K562 (cell line): Measurements from ENCODE around the gene PPFIBP2. TPM values are rescaled to one million over a fixed set of nuclear protein-coding genes. Genes with fewer than 3 reads are reported as not detected.

Source experiments
- ATAC-seq: fragments of 200-7000 bp; cut with Tn5 transposase; 3 replicates; pipeline ENCODE4 v1.9.1; 2020; ENCODE audit warnings: moderate library complexity
- BruUV-seq: library from RNA; stranded (reverse); fragments of 400-500 nt; replicated peaks from 2 replicates; lab custom pipeline; 2021; lab: Mats Ljungman, UMichigan
- CTCF ChIA-PET: fragments of 300-600 bp; formaldehyde crosslinking; extraction: SDS; loops from one replicate; lab custom pipeline; 2021; ENCODE audit warnings: low intra/inter-chr PET ratio; lab: Yijun Ruan, JAX
- POLR2A ChIA-PET: fragments of 300-600, 350-650 bp; sonication (Branson Sonifier 250); formaldehyde crosslinking; extraction: SDS; loops from one replicate; lab custom pipeline; 2021; ENCODE audit warnings: antibody characterized with exemption, inconsistent platforms; lab: Yijun Ruan, JAX
- DNase-seq, 4 experiments: peaks; one replicate each; pipeline versions ENCODE4 v3.0.0 to v3.0.0-alpha.2; 2011 to 2018; ENCODE audit warnings: low spot score in 3 of 4, mixed read lengths in 3 of 4; ENCODE audit errors: extremely low read depth in 1 of 4
- FAIRE-seq: peaks from 2 replicates; lab custom pipeline; 2011; peaks lifted over from hg19 to GRCh38; lab: Jason Lieb, UNC
- H2AFZ ChIP-seq: 2 replicates; pipeline ENCODE4 v1.6.0; 2011; ENCODE audit warnings: low read depth, low read length, control low read depth, inconsistent platforms
- H3K27ac ChIP-seq: fragments of 200-600 bp; 3 replicates; pipeline ENCODE4 v1.8.0; 2011; ENCODE audit warnings: low read depth, mild to moderate bottlenecking, control low read depth, inconsistent platforms, low read length, moderate library complexity, mixed read lengths; ENCODE audit errors: extremely low read depth
- H3K27me3 ChIP-seq, 2 experiments: fragments of 300-600 bp in 1 of 2; 2 replicates in 1 of 2; 3 replicates in 1 of 2; pipeline versions ENCODE4 v1.6.0 to v1.8.0; 2011; ENCODE audit warnings: inconsistent platforms in 2 of 2, low read length in 2 of 2, mild to moderate bottlenecking in 1 of 2, mixed read lengths in 1 of 2, moderate library complexity in 1 of 2; ENCODE audit not compliant: control insufficient read depth in 2 of 2, insufficient read depth in 2 of 2
- H3K36me3 ChIP-seq: fragments of 300-600 bp; 3 replicates; pipeline ENCODE4 v1.8.0; 2011; ENCODE audit warnings: mild to moderate bottlenecking, low read length, inconsistent platforms; ENCODE audit not compliant: control insufficient read depth, insufficient read depth
- H3K4me1 ChIP-seq, 2 experiments: fragments of 200-600 bp in 1 of 2; replicated peaks in 1 of 2; 2 replicates in 1 of 2; 3 replicates in 1 of 2; pipeline versions ENCODE4 v1.5.1 to v1.8.0; 2011; ENCODE audit warnings: inconsistent platforms in 2 of 2, low read length in 2 of 2, mild to moderate bottlenecking in 1 of 2, mixed read lengths in 1 of 2, moderate library complexity in 1 of 2; ENCODE audit not compliant: control insufficient read depth in 2 of 2, insufficient read depth in 2 of 2
- H3K4me2 ChIP-seq: 2 replicates; pipeline ENCODE4 v1.6.1; 2011; ENCODE audit warnings: low read length, control low read depth, inconsistent platforms, mixed read lengths; ENCODE audit not compliant: insufficient read depth
- H3K4me3 ChIP-seq: fragments of 200-600 bp; sonication (generic), shearing (Covaris generic); 2 replicates; pipeline ENCODE4 v1.5.1; 2016; ENCODE audit warnings: control low read depth, inconsistent platforms
- H3K79me2 ChIP-seq: fragments of 200-600 bp; 3 replicates; pipeline ENCODE4 v1.8.0; 2011; ENCODE audit warnings: low read length, inconsistent platforms; ENCODE audit not compliant: control insufficient read depth, insufficient read depth
- H3K9ac ChIP-seq, 2 experiments: 2 replicates each; pipeline versions ENCODE4 v1.6.0 to v1.6.1; 2011; ENCODE audit warnings: low read depth in 2 of 2, low read length in 2 of 2, control low read depth in 1 of 2, inconsistent platforms in 1 of 2, mild to moderate bottlenecking in 1 of 2, mixed read lengths in 1 of 2; ENCODE audit not compliant: insufficient read depth in 1 of 2
- H3K9me1 ChIP-seq: one replicate; pipeline ENCODE4 v1.6.0; 2011; ENCODE audit warnings: inconsistent platforms, mild to moderate bottlenecking, low read length, moderate library complexity; ENCODE audit not compliant: control insufficient read depth, insufficient read depth
- H3K9me3 ChIP-seq: replicated peaks from 2 replicates; pipeline ENCODE4 v1.5.1; 2011; ENCODE audit warnings: low read depth, low read length, inconsistent platforms; ENCODE audit not compliant: control insufficient read depth, insufficient read depth
- H4K20me1 ChIP-seq: replicated peaks from 2 replicates; pipeline ENCODE4 v1.6.1; 2011; ENCODE audit warnings: low read length, inconsistent platforms, mixed read lengths; ENCODE audit not compliant: control insufficient read depth, insufficient read depth
- ERF ChIP-seq: fragments of 450-650 bp; formaldehyde crosslinking; IDR thresholded peaks from 2 replicates; pipeline ENCODE4 v1.4.0; 2020; ENCODE audit warnings: mild to moderate bottlenecking, mixed read lengths
- HNRNPH1 ChIP-seq: fragments of 200-400 bp; formaldehyde crosslinking; optimal IDR thresholded peaks from 2 replicates; pipeline ENCODE3; 2017; ENCODE audit warnings: low read depth, mild to moderate bottlenecking, low read length, moderate library complexity
- IFI16 ChIP-seq: fragments of 250-450 bp; sonication (Bioruptor Pico); IDR thresholded peaks from 2 replicates; pipeline ENCODE4 v2.1.2; 2022; ENCODE audit warnings: mild to moderate bottlenecking, inconsistent platforms
- MAFG ChIP-seq: fragments of 450-650 bp; conservative IDR thresholded peaks from 2 replicates; pipeline ENCODE4 v1.6.1; 2016; ENCODE audit warnings: missing genetic modification characterization, missing compliant biosample characterization
- MTA1 ChIP-seq: fragments of 450-650 bp; IDR thresholded peaks from 2 replicates; pipeline ENCODE4 v1.6.1; 2017; ENCODE audit warnings: borderline replicate concordance
- NCOA2 ChIP-seq, 2 experiments: fragments of 450-650 bp; IDR thresholded peaks; 2 replicates each; pipeline ENCODE4 v1.6.1; 2018; ENCODE audit warnings: mild to moderate bottlenecking in 2 of 2, moderate library complexity in 1 of 2; ENCODE audit not compliant: partially characterized antibody in 2 of 2
- NR2C2 ChIP-seq, 2 experiments: fragments of 200-800 bp in 1 of 2; sonication (Bioruptor generic) in 1 of 2; sonication (generic) in 1 of 2; formaldehyde crosslinking in 1 of 2; IDR thresholded peaks; 2 replicates each; pipeline versions ENCODE4 v1.6.1 to v1.8.0; 2016 to 2022; ENCODE audit warnings: mild to moderate bottlenecking in 1 of 2, missing compliant biosample characterization in 1 of 2, missing genetic modification characterization in 1 of 2, missing genetic modification reagents in 1 of 2
- PCBP2 ChIP-seq: fragments of 200-400 bp; formaldehyde crosslinking; IDR thresholded peaks from 2 replicates; pipeline ENCODE4 v1.6.1; 2018; ENCODE audit warnings: low read length, low read depth, mild to moderate bottlenecking, moderate library complexity; ENCODE audit not compliant: poor library complexity, severe bottlenecking
- PHTF2 ChIP-seq: fragments of 250-450 bp; sonication (Bioruptor Pico); IDR thresholded peaks from 2 replicates; pipeline ENCODE4 v1.5.0; 2021; ENCODE audit warnings: mild to moderate bottlenecking
- POLR2AphosphoS5 ChIP-seq: IDR thresholded peaks from 2 replicates; pipeline ENCODE4 v1.6.1; 2011; ENCODE audit warnings: mild to moderate bottlenecking, low read depth, low read length, moderate library complexity; ENCODE audit not compliant: control insufficient read depth, insufficient read depth
- PRPF4 ChIP-seq: fragments of 200-400 bp; formaldehyde crosslinking; IDR thresholded peaks from one replicate; pipeline ENCODE4 v1.6.1; 2017; ENCODE audit warnings: low read length, low read depth, mild to moderate bottlenecking; ENCODE audit not compliant: insufficient read depth, poor library complexity, severe bottlenecking
- PYGO2 ChIP-seq: fragments of 450-650 bp; IDR thresholded peaks from 2 replicates; pipeline ENCODE4 v1.6.1; 2016; ENCODE audit warnings: mild to moderate bottlenecking, missing genetic modification characterization, moderate library complexity, missing compliant biosample characterization
- RBM22 ChIP-seq: fragments of 200-400 bp; formaldehyde crosslinking; IDR thresholded peaks from 2 replicates; pipeline ENCODE4 v1.6.1; 2018; ENCODE audit warnings: low read length, low read depth; ENCODE audit not compliant: poor library complexity, severe bottlenecking
- TRIM25 ChIP-seq: fragments of 450-650 bp; IDR thresholded peaks from 2 replicates; pipeline ENCODE4 v1.7.0; 2016; ENCODE audit warnings: borderline replicate concordance
- ZNF174 ChIP-seq: fragments of 250-450 bp; sonication (Bioruptor Pico); IDR thresholded peaks from 2 replicates; pipeline ENCODE4 v1.4.0; 2020; ENCODE audit warnings: mild to moderate bottlenecking
- ZNF644 ChIP-seq: fragments of 200-800 bp; sonication (Bioruptor generic); IDR thresholded peaks from 2 replicates; pipeline ENCODE4 v1.6.1; 2016; ENCODE audit warnings: low read depth, missing genetic modification characterization, missing compliant biosample characterization
- ZNF696 ChIP-seq: fragments of 250-450 bp; sonication (Bioruptor Pico); conservative IDR thresholded peaks from 2 replicates; pipeline ENCODE4 v1.4.0; 2020; ENCODE audit warnings: mild to moderate bottlenecking, moderate library complexity
- WGBS: fragments of 100-300 bp; shearing (Covaris generic); methylation state at CpG from one replicate; pipeline ENCODE4 v1.1.6; 2016; ENCODE audit warnings: low coverage, mixed read lengths; ENCODE audit not compliant: insufficient coverage; ENCODE audit errors: missing lambda C conversion rate; 5-methylcytosine and 5-hydroxymethylcytosine counted together
- in situ Hi-C: fragments of 300-500 bp; cut with MboI; formaldehyde crosslinking; loops from 4 replicates; pipeline ENCODE4 v1.15.0; 2018; ENCODE audit warnings: inconsistent platforms, mixed read lengths
- intact Hi-C: fragments of 100-400 bp; cut with micrococcal nuclease; formaldehyde crosslinking; loops from 2 replicates; pipeline ENCODE4 v1.14.2; 2022
- polyA plus RNA-seq, 8 experiments: library from polyadenylated mRNA; depleted of rRNA in 4 of 8; stranded (reverse) in 5 of 8; unstranded in 3 of 8; fragments of >200 nt; fragmentation: Nextera tagmentation in 2 of 8; fragmentation: Illumina TruSeq in 1 of 8; extraction: Ambion mirVana in 2 of 8; extraction: Trizol in 1 of 8; gene quantifications; 2 replicates each; pipeline versions ENCODE4 v1.2.1 to v1.2.3, GENCODE V29; 2011 to 2014; ENCODE audit warnings: inconsistent platforms in 1 of 8, missing spikeins in 1 of 8
- total RNA-seq, 7 experiments: library from RNA; depleted of rRNA in 6 of 7; stranded (reverse); fragments of >200 nt in 6 of 7; fragmentation: Illumina TruSeq in 2 of 7; extraction: Trizol in 2 of 7; gene quantifications; 2 replicates each; pipeline versions ENCODE4 v1.2.1 to v1.2.3, GENCODE V29; 2011 to 2021; ENCODE audit warnings: low replicate concordance in 1 of 7
- TF ChIP-seq, protein P1 (sequence below): sonication (generic); formaldehyde crosslinking; IDR thresholded peaks from 2 replicates; pipeline ENCODE4 v1.8.1; 2022; ENCODE audit warnings: missing genetic modification reagents

The PPFIBP2 gene
- total and polyA plus RNA-seq, 9 of the 15 experiments (the other 6 are each of a cell fraction or from before 2014, with no cell fraction given) = 0.18 to 3.4 (median 1.2) TPM

DNA sequence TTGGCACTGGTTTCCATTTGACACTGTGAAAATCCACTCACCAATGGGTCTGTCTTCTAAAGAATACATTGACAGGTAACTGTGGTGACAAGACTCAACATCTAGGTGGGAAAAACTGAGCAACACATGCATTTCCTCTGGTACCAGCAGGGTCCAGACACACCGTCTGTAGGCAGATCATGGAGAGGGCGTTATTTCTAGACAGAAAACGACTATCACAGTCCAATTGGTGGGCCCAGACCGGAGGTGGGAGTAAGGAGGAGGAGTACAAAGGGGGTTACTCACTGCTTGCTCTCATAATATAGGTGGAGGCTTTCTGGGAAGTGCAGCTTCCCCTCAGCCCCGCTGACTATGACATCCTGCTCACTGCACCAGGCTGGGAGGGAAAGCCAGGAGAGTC is 182.6 kb downstream of the PPFIBP2 start:
- Histone ChIP-seq H4K20me1 (peaks cover 7% of the 10 kb centered on the region; the same call in 1 of the 2 replicates), H3K9me1 (no peaks in the 10 kb centered on the region), H3K4me3 (no peak overlapping the region), H3K4me2 (no peak overlapping the region), H2AFZ (no peak overlapping the region), H3K27me3 (no peaks in the 10 kb centered on the region; a peak in 2 of 5 replicates), H3K9me3 (no peaks in the 10 kb centered on the region), H3K27ac (no peak overlapping the region), H3K9ac (no peak overlapping the region), H3K4me1 (no peaks in the 10 kb centered on the region), H3K79me2 (no peaks in the 10 kb centered on the region), H3K36me3 (no peaks in the 10 kb centered on the region)
- in situ Hi-C loops (no loop called here), intact Hi-C loops (loop anchor here (10.0 kb wide), 1 partner anchor 602 kb away; no protein-coding TSS in a partner anchor)
- CTCF ChIA-PET = no interaction called here
- BruUV-seq = no TSS peak
- DNase-seq (no peak), ATAC-seq (no peak), FAIRE-seq (no peak)
- POLR2A ChIA-PET = no interaction called here
- TF ChIP-seq NR2C2 (CRISPR knock-in tag; IDR thresholded peaks at IDR 0.05) (no peak), NR2C2 (tag; IDR thresholded peaks at IDR 0.05) (no peak), NCOA2 (IDR thresholded peaks at IDR 0.05; ENCODE audit: partially characterized antibody in 2 of 2) (no peak), PHTF2 (CRISPR knock-in tag) (no peak), ZNF174 (CRISPR knock-in tag) (no peak), ZNF644 (tag) (no peak), ZNF696 (CRISPR knock-in tag) (no peak), HNRNPH1 (no peak), RBM22 (no peak), PRPF4 (no peak), ERF (CRISPR knock-in tag) (no peak), MAFG (no peak), IFI16 (CRISPR knock-in tag) (no peak), PCBP2 (no peak), TRIM25 (no peak), PYGO2 (tag) (no peak), POLR2AphosphoS5 (no peak), MTA1 (no peak)
- TF ChIP-seq, protein P1, sequence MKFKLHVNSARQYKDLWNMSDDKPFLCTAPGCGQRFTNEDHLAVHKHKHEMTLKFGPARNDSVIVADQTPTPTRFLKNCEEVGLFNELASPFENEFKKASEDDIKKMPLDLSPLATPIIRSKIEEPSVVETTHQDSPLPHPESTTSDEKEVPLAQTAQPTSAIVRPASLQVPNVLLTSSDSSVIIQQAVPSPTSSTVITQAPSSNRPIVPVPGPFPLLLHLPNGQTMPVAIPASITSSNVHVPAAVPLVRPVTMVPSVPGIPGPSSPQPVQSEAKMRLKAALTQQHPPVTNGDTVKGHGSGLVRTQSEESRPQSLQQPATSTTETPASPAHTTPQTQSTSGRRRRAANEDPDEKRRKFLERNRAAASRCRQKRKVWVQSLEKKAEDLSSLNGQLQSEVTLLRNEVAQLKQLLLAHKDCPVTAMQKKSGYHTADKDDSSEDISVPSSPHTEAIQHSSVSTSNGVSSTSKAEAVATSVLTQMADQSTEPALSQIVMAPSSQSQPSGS = no peak
- 0% methylated on average over 2 of the region's 5 CpGs for WGBS
